Measurements from ENCODE around the gene TMEM185B. TPM values are rescaled to one million over a fixed set of nuclear protein-coding genes. Genes with fewer than 3 reads are reported as not detected.
"Not testable (repeated sequence)": the region's sequence is repeated elsewhere in the genome, so short reads cannot be mapped to it uniquely, and the experiment has no call there.

Gene TMEM185B
- total and polyA plus RNA-seq, 10 donors: 3.9 to 35.6 (median 22.5) TPM

DNA sequence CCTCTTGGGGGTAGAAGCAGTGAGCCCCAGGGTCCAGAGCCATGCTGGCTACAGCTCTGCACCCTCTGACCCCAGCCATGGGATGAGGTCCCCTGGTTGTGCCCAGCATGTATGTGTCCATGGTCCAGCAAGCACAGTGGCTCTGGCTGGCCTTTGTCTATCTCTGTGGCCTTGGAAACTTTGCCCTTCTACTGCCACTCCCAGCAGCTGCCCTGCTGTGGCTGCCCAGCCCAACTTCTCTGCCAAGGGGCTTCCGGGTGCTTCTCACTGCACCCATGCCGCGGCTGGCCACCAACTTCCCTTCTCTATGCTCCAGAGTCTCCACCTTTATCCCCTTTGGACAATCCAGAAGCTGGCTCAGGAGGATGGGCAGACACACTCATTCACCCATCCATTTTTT, 18.8 kb downstream of the TMEM185B start:
- peak overlapping the region in 6 of 8 donors; percentile 63 to 91 (median 81) for H3K27ac ChIP-seq
- intact Hi-C loops (cut with DNase I; ENCODE audit: low total_unique reads): no loop called here
- WGBS, 5 donors: 43 to 73% (median 56%) methylated on average over 3 of the region's 3 CpGs
- TF ChIP-seq POLR2AphosphoS5 (IDR thresholded peaks at IDR 0.05): peak in 1 of 3 donors; percentile 44
- TF ChIP-seq, protein P1, sequence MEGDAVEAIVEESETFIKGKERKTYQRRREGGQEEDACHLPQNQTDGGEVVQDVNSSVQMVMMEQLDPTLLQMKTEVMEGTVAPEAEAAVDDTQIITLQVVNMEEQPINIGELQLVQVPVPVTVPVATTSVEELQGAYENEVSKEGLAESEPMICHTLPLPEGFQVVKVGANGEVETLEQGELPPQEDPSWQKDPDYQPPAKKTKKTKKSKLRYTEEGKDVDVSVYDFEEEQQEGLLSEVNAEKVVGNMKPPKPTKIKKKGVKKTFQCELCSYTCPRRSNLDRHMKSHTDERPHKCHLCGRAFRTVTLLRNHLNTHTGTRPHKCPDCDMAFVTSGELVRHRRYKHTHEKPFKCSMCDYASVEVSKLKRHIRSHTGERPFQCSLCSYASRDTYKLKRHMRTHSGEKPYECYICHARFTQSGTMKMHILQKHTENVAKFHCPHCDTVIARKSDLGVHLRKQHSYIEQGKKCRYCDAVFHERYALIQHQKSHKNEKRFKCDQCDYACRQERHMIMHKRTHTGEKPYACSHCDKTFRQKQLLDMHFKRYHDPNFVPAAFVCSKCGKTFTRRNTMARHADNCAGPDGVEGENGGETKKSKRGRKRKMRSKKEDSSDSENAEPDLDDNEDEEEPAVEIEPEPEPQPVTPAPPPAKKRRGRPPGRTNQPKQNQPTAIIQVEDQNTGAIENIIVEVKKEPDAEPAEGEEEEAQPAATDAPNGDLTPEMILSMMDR (IDR thresholded peaks at IDR 0.05 in 8 of 11, conservative IDR thresholded peaks at IDR 0.05 in 3 of 11): no peak
- no peak overlapping the region for H3K4me3 ChIP-seq
- H3K4me1 ChIP-seq: peaks cover 0 to 46% (median 14%) of the 10 kb centered on the region in 6 donors
- peak; percentile 77 for DNase-seq
- H3K36me3 ChIP-seq: no peaks in the 10 kb centered on the region
- H3K27me3 ChIP-seq (replicated peaks in 1 of 7): no peaks in the 10 kb centered on the region
- H3K9me3 ChIP-seq: no peaks in the 10 kb centered on the region

DNA sequence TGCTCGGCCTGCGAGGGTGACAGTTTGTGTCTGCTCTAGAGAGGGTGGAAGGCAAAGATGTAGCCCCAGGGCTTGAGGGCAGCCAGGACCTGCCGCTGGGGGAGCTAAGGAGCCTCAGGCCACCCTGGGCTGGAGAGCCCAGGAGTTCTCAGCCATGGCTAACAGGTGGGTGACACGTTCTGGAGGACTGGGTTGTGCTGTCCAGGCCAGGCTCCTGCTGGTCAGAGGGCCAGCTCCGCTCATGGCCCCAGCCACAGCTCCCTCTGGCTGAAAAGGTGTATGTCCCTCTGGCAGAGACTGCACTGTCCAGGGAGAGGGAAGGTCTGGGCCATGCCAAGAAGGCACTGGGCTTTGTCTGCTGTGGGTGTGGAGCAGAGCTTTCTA, 19.2 kb downstream of the TMEM185B start:
- H3K36me3 ChIP-seq: no peaks in the 10 kb centered on the region
- no peak overlapping the region for H3K4me3 ChIP-seq
- peaks cover 0 to under 1% (median 0%) of the 10 kb centered on the region in 8 donors for H3K9me3 ChIP-seq
- DNase-seq: no peak
- H3K27ac ChIP-seq: peak overlapping the region in 6 of 8 donors; percentile 63 to 91 (median 81)
- intact Hi-C loops (cut with DNase I; ENCODE audit: low total_unique reads): no loop called here
- H3K4me1 ChIP-seq: peaks cover 0 to 43% (median 14%) of the 10 kb centered on the region in 6 donors
- no peak for TF ChIP-seq POLR2AphosphoS5 (IDR thresholded peaks at IDR 0.05)
- TF ChIP-seq POLR2A (IDR thresholded peaks at IDR 0.05): no peak
- TF ChIP-seq, protein P1 (IDR thresholded peaks at IDR 0.05 in 8 of 11, conservative IDR thresholded peaks at IDR 0.05 in 3 of 11): no peak
- WGBS, 5 donors: 75 to 95% (median 91%) methylated on average over 3 to 5 of the region's 5 CpGs
- no peaks in the 10 kb centered on the region for H3K27me3 ChIP-seq (replicated peaks in 1 of 7)

DNA sequence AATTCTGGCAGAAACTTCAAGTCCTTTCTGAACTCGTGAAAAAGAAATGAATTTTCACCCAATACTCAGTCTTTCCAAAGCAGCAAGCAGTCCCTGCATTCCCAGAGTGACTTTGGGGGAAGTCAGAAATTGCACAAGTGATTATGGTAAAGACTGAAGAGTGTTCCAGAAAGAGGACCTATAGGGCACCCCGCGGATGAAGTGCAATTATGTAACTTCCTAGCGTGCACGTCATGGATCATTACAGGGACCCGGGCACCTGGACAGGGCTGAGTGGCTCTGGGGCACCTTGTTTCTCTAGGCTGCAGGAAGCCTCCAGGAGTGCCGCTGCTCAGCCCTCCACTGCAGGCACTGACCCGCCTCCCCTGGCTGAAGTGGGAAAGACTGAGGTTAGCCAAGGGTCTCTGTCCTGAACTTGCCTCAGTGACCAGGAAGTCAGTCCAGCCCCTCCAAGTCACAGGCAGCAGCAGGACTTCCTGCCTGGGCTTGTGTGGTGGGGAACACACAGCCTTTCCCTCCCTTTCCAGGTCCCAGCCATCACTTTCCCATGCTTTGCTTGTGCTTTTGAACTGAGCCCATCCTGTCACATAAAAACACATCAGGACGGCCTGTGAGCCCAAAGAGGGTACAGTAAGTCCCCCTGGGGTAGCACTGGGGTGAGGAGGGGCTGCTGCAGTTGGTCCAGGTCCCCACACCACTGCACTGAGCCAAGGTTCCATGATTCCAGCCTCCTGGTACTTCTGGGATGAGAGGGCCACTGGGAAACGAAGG, 19.8 kb downstream of the TMEM185B start:
- WGBS, 5 donors: 47 to 66% (median 57%) methylated on average over 8 to 10 of the region's 10 CpGs
- TF ChIP-seq POLR2A (IDR thresholded peaks at IDR 0.05) (no peak), POLR2AphosphoS5 (IDR thresholded peaks at IDR 0.05) (peak in 2 of 3 donors; percentile 57 to 65)
- TF ChIP-seq, protein P1 (IDR thresholded peaks at IDR 0.05 in 8 of 11, conservative IDR thresholded peaks at IDR 0.05 in 3 of 11): no peak
- Histone ChIP-seq H3K4me3 (peak overlapping the region in 1 of 8 donors; percentile 23), H3K9me3 (peaks cover 0 to 6% (median 5%) of the 10 kb centered on the region in 8 donors), H3K27me3 (replicated peaks in 1 of 7) (no peaks in the 10 kb centered on the region), H3K4me1 (peaks cover 0 to 43% (median 14%) of the 10 kb centered on the region in 6 donors), H3K27ac (peak overlapping the region in 7 of 8 donors; percentile 51 to 91 (median 77)), H3K36me3 (no peaks in the 10 kb centered on the region)
- DNase-seq: peak; percentile 84
- intact Hi-C loops (cut with DNase I; ENCODE audit: low total_unique reads): no loop called here

DNA sequence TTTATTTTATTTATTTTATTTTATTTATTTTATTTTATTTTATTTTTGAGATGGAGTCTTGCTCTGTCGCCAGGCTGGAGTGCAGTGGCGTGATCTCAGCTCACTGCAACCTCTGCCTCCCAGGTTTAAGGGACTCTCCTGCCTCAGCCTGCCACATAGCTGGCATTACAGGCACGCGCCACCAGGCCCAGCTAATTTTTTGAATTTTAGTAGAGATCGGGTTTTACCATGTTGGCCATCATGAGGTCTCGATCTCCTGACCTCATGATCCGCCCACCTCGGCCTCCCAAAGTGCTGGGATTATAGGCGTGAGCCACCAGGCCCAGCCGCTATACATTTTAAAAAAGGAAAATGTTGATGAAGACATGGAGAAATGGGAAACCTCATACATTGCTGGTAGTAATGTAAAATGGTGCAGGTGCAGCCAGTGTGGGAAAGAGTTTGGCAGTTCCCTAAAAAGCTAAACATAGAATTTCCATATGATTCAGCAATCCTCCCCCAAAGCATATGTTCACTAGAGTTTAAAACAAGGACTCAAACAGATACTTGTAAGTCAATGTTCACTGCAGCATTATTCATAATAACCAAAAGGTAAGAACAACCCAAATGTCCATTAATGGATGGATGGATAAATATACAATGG, 23.3 kb downstream of the TMEM185B start:
- DNase-seq; H3K4me3 ChIP-seq; intact Hi-C loops (cut with DNase I; ENCODE audit: low total_unique reads); H3K36me3 ChIP-seq; H3K27me3 ChIP-seq (replicated peaks in 1 of 7); H3K27ac ChIP-seq: not testable (repeated sequence)
- Histone ChIP-seq H3K9me3 (peaks cover 0 to 40% (median 30%) of the 10 kb centered on the region in 8 donors), H3K4me1 (peaks cover 0 to 26% (median 14%) of the 10 kb centered on the region in 6 donors)
- WGBS, 5 donors: 97% methylated on average over 10 of the region's 10 CpGs
